ENCODE measurements around the gene ANKS1A.

Gene ANKS1A

GRCh38 chr6:35084511-35085203, 195.6 kb downstream of the ANKS1A start:
- DNase-seq (ENCODE audit: extremely low read depth, low read depth), result no peak

GRCh38 chr6:35085359-35086281, 196.6 kb downstream of the ANKS1A start:
- DNase-seq (ENCODE audit: extremely low read depth, low read depth), result no peak
- TF ChIP-seq CTCF (IDR thresholded peaks at IDR 0.05; ENCODE audit: low read depth, low read length), result no peak

More at GRCh38 chr6:35084511-35085203, 195.6 kb downstream of the ANKS1A start:
- no peak for TF ChIP-seq CTCF (IDR thresholded peaks at IDR 0.05; ENCODE audit: low read depth, low read length)

- TF ChIP-seq CTCF (IDR thresholded peaks at IDR 0.05; ENCODE audit: low read depth, low read length), result no peak
These were observed 197.2 kb downstream of the ANKS1A start for GRCh38 chr6:35086282-35086632.

GRCh38 chr6:35086636-35087360, 197.7 kb downstream of the ANKS1A start:
- TF ChIP-seq CTCF (IDR thresholded peaks at IDR 0.05; ENCODE audit: low read depth, low read length), result no peak
- no peak for DNase-seq (ENCODE audit: extremely low read depth, low read depth)

More at GRCh38 chr6:35086282-35086632, 197.2 kb downstream of the ANKS1A start:
- DNase-seq (ENCODE audit: extremely low read depth, low read depth), result no peak

GRCh38 chr6:35087361-35088280, 198.6 kb downstream of the ANKS1A start:
- no peak for DNase-seq (ENCODE audit: extremely low read depth, low read depth)
- no peak for TF ChIP-seq CTCF (IDR thresholded peaks at IDR 0.05; ENCODE audit: low read depth, low read length)

GRCh38 chr6:35088281-35089215, 199.5 kb downstream of the ANKS1A start:
- no peak for TF ChIP-seq CTCF (IDR thresholded peaks at IDR 0.05; ENCODE audit: low read depth, low read length)
- no peak for DNase-seq (ENCODE audit: extremely low read depth, low read depth)

Measured in AG09319 (cell line).